A549 (cell line): Measurements from ENCODE around the gene PSMB7. TPM values are rescaled to one million over a fixed set of nuclear protein-coding genes. Genes with fewer than 3 reads are reported as not detected.

Source experiments
- ATAC-seq, 2 experiments: fragments of 200-7000 bp in 1 of 2; fragments of >200 bp in 1 of 2; cut with Nextera tagmentation in 1 of 2; cut with Tn5 transposase in 1 of 2; 3 replicates each; pipeline versions ENCODE4 v1.8.0 to v1.9.1; 2018 to 2020; ENCODE audit warnings: mild to moderate bottlenecking in 1 of 2, moderate library complexity in 1 of 2
- CTCF ChIA-PET: fragments of 300-600 bp; sonication (Branson Sonifier 250); formaldehyde crosslinking; extraction: SDS; loops from one replicate; lab custom pipeline; 2021; ENCODE audit warnings: antibody characterized with exemption, inconsistent platforms; lab: Yijun Ruan, JAX
- POLR2A ChIA-PET: fragments of 350-600 bp; formaldehyde crosslinking; extraction: SDS; loops from one replicate; lab custom pipeline; 2021; ENCODE audit warnings: antibody characterized with exemption, inconsistent platforms; lab: Yijun Ruan, JAX
- DNase-seq, 2 experiments: peaks; one replicate each; pipeline versions ENCODE4 v3.0.0 to v3.0.0-alpha.2; 2011 to 2016; ENCODE audit warnings: low read depth in 1 of 2, low spot score in 1 of 2
- FAIRE-seq: peaks from 2 replicates; lab custom pipeline; 2011; peaks lifted over from hg19 to GRCh38; lab: Jason Lieb, UNC
- H3K27ac ChIP-seq, 2 experiments: fragments of >200 bp; sonication (Bioruptor Twin); formaldehyde crosslinking; 3 replicates each; pipeline ENCODE4 v1.5.1; 2016 to 2017
- H3K4me1 ChIP-seq: fragments of >200 bp; sonication (Bioruptor Twin); formaldehyde crosslinking; 3 replicates; pipeline ENCODE4 v1.6.1; 2016
- H3K4me2 ChIP-seq: fragments of >200 bp; sonication (Bioruptor Twin); formaldehyde crosslinking; 3 replicates; pipeline ENCODE4 v1.6.1; 2016
- H3K4me3 ChIP-seq: fragments of >200 bp; sonication (Bioruptor Twin); formaldehyde crosslinking; 3 replicates; pipeline ENCODE4 v1.5.1; 2016
- H3K9me3 ChIP-seq: fragments of >200 bp; sonication (Bioruptor Twin); formaldehyde crosslinking; 3 replicates; pipeline ENCODE4 v1.6.1; 2016
- BCL3 ChIP-seq: fragments of >200 bp; sonication (Bioruptor Twin); formaldehyde crosslinking; IDR thresholded peaks from 3 replicates; pipeline ENCODE4 v1.6.1; 2016
- CHD2 ChIP-seq: fragments of 150-350 bp; IDR thresholded peaks from 2 replicates; pipeline ENCODE4 v1.6.1; 2014; ENCODE audit warnings: low read length; ENCODE audit not compliant: partially characterized antibody
- CTCF ChIP-seq: fragments of >200 bp; sonication (Bioruptor Twin); formaldehyde crosslinking; IDR thresholded peaks from 3 replicates; pipeline ENCODE4 v1.5.1; 2016
- E2F6 ChIP-seq: IDR thresholded peaks from 2 replicates; pipeline ENCODE4 v1.6.1; 2012; ENCODE audit warnings: low read depth, borderline replicate concordance
- ELK1 ChIP-seq: fragments of 150-350 bp; IDR thresholded peaks from 2 replicates; pipeline ENCODE4 v1.6.1; 2014; ENCODE audit warnings: low read depth, mild to moderate bottlenecking, low read length
- ESRRA ChIP-seq: fragments of 150-350 bp; IDR thresholded peaks from 2 replicates; pipeline ENCODE4 v1.6.1; 2014; ENCODE audit warnings: mild to moderate bottlenecking, low read length, borderline replicate concordance
- FOXS1 ChIP-seq: fragments of 250-450 bp; sonication (Bioruptor Pico); IDR thresholded peaks from 2 replicates; pipeline ENCODE4 v1.5.0; 2020; ENCODE audit warnings: mild to moderate bottlenecking, moderate library complexity
- GATA3 ChIP-seq: IDR thresholded peaks from 2 replicates; pipeline ENCODE4 v1.6.1; 2012; ENCODE audit warnings: borderline replicate concordance
- HES2 ChIP-seq: fragments of >200 bp; sonication (Bioruptor Twin); formaldehyde crosslinking; IDR thresholded peaks from 2 replicates; pipeline ENCODE4 v1.6.1; 2016
- HOXA7 ChIP-seq: fragments of 250-450 bp; sonication (Bioruptor Pico); IDR thresholded peaks from 2 replicates; pipeline ENCODE4 v1.5.0; 2020; ENCODE audit warnings: mild to moderate bottlenecking, moderate library complexity
- HOXB5 ChIP-seq: fragments of 250-450 bp; sonication (Bioruptor Pico); IDR thresholded peaks from 2 replicates; pipeline ENCODE4 v1.5.0; 2020; ENCODE audit warnings: mild to moderate bottlenecking, moderate library complexity
- KDM5A ChIP-seq: fragments of 200-600 bp; sonication (generic); IDR thresholded peaks from 2 replicates; pipeline ENCODE4 v1.6.1; 2016; ENCODE audit warnings: antibody characterized with exemption, mild to moderate bottlenecking
- MAFK ChIP-seq: fragments of 450-650 bp; IDR thresholded peaks from 2 replicates; pipeline ENCODE4 v1.6.1; 2014; ENCODE audit not compliant: partially characterized antibody
- MYC ChIP-seq: IDR thresholded peaks from 2 replicates; pipeline ENCODE4 v1.6.1; 2012; ENCODE audit warnings: mild to moderate bottlenecking, inconsistent platforms, low read length, improper control_type of control experiment, borderline replicate concordance
- PBX3 ChIP-seq: IDR thresholded peaks from 2 replicates; pipeline ENCODE4 v1.6.1; 2012
- POLR2A ChIP-seq: IDR thresholded peaks from 2 replicates; pipeline ENCODE4 v1.6.1; 2012; ENCODE audit warnings: mild to moderate bottlenecking, low read length
- POLR2AphosphoS2 ChIP-seq: conservative IDR thresholded peaks from 2 replicates; pipeline ENCODE4 v1.6.1; 2012; ENCODE audit warnings: low read length, improper control_type of control experiment, inconsistent platforms
- RAD21 ChIP-seq, 2 experiments: fragments of >200 bp in 1 of 2; sonication (Bioruptor Twin) in 1 of 2; formaldehyde crosslinking in 1 of 2; IDR thresholded peaks in 1 of 2; conservative IDR thresholded peaks in 1 of 2; 2 replicates in 1 of 2; 3 replicates in 1 of 2; pipeline ENCODE4 v1.6.1; 2012 to 2018; ENCODE audit warnings: inconsistent platforms in 1 of 2
- TP53 ChIP-seq: fragments of 250-450 bp; sonication (Bioruptor Pico); IDR thresholded peaks from 2 replicates; pipeline ENCODE4 v1.5.0; 2021; ENCODE audit warnings: mild to moderate bottlenecking, moderate library complexity
- USF2 ChIP-seq: fragments of 450-650 bp; IDR thresholded peaks from 2 replicates; pipeline ENCODE4 v1.6.1; 2014; ENCODE audit warnings: antibody characterized with exemption
- ZC3H11A ChIP-seq: fragments of 450-650 bp; IDR thresholded peaks from 2 replicates; pipeline ENCODE4 v1.6.1; 2014; ENCODE audit warnings: antibody characterized with exemption, mild to moderate bottlenecking
- WGBS: methylation state at CpG from one replicate; pipeline ENCODE4 v1.1.6; 2017; ENCODE audit errors: missing lambda C conversion rate; 5-methylcytosine and 5-hydroxymethylcytosine counted together
- polyA plus RNA-seq, 4 experiments: library from polyadenylated mRNA; depleted of rRNA in 3 of 4; stranded (reverse); fragments of >200 nt; fragmentation: RNase III in 1 of 4; extraction: RNeasy Plus Mini Kit Qiagen cat#74134 plus additional on column Dnase treatment in 1 of 4; gene quantifications; 2 replicates in 3 of 4; 3 replicates in 1 of 4; pipeline ENCODE4 v1.2.3, GENCODE V29; 2011 to 2017

Gene PSMB7
- polyA plus RNA-seq, 2 of the 4 experiments (the other 2 are of a cell fraction) = 332 to 418 TPM

- TF ChIP-seq CTCF = peak; percentile 78
These were observed 94.9 kb downstream of the PSMB7 start (continued) for GRCh38 chr9:124320062-124320973.

GRCh38 chr9:124315882-124316281 lies 99.4 kb downstream of the PSMB7 start:
- FAIRE-seq = no peak
- Histone ChIP-seq H3K9me3 (0 out of 3 replicates have a peak, but pooled peaks cover 2% of the 10 kb centered on the region), H3K4me2 (no peak overlapping the region), H3K4me3 (no peak overlapping the region), H3K4me1 (peaks cover 7% of the 10 kb centered on the region; the same call in 2 of the 3 replicates), H3K27ac (no peak overlapping the region)
- ChIA-PET POLR2A (no interaction called here), CTCF (interaction anchor here (0.6 to 1.1 kb wide), 5 partner anchors 14 to 1860 kb away, joined by 3 to 6 read pairs (median 3); no protein-coding TSS in a partner anchor)
- TF ChIP-seq USF2 (no peak), HES2 (no peak), MYC (no peak), ELK1 (no peak), HOXB5 (no peak), ESRRA (no peak), KDM5A (no peak), TP53 (CRISPR knock-in tag) (no peak), CHD2 (no peak), FOXS1 (CRISPR knock-in tag) (no peak), ZC3H11A (no peak), HOXA7 (CRISPR knock-in tag) (no peak), POLR2A (no peak), BCL3 (no peak), POLR2AphosphoS2 (no peak), MAFK (no peak), RAD21 (conservative IDR thresholded peaks at IDR 0.05 in 1 of 2, IDR thresholded peaks at IDR 0.05 in 1 of 2) (no peak), PBX3 (no peak), GATA3 (no peak), E2F6 (no peak)
- no peak for ATAC-seq
- WGBS = 95% methylated on average over 16 of the region's 16 CpGs
- no peak for DNase-seq
